Stimulated activated CD8-positive, alpha-beta memory T cell treated with anti-CD3 and anti-CD28 coated beads, Interleukin-15, amount 100 ng/mL, for 48 hours (primary cell): ENCODE results near the gene SFRP5.

Source experiments
- DNase-seq, 2 donors: peaks; one replicate each; pipeline ENCODE4 v3.0.0-alpha.2; 2020; ENCODE audit warnings: low read depth in 2 of 2

SFRP5 gene

GRCh38 chr10:97765201-97765600, 6.6 kb downstream of the SFRP5 start:
- no peak for DNase-seq

- DNase-seq = no peak
Measured at GRCh38 chr10:97764519-97764931, 7.3 kb downstream of the SFRP5 start.

- DNase-seq = no peak
Measured at GRCh38 chr10:97763947-97764346, 7.9 kb downstream of the SFRP5 start.

GRCh38 chr10:97763411-97763810, 8.4 kb downstream of the SFRP5 start:
- DNase-seq = no peak

GRCh38 chr10:97762816-97763215, 9.0 kb downstream of the SFRP5 start:
- DNase-seq = no peak

GRCh38 chr10:97762056-97762455, 9.7 kb downstream of the SFRP5 start:
- no peak for DNase-seq

- DNase-seq = no peak
Measured at GRCh38 chr10:97761331-97761865, 10.4 kb downstream of the SFRP5 start.

GRCh38 chr10:97760461-97761257, 11.1 kb downstream of the SFRP5 start:
- no peak for DNase-seq

GRCh38 chr10:97759946-97760345, 11.9 kb downstream of the SFRP5 start:
- no peak for DNase-seq

GRCh38 chr10:97759158-97759887, 12.5 kb downstream of the SFRP5 start:
- DNase-seq = peak in 1 of 2 donors; percentile 11

GRCh38 chr10:97757471-97757870, 14.3 kb downstream of the SFRP5 start:
- no peak for DNase-seq

GRCh38 chr10:97755718-97756117, 16.1 kb downstream of the SFRP5 start:
- no peak for DNase-seq

- no peak for DNase-seq
Measured at GRCh38 chr10:97754726-97755125, 17.1 kb downstream of the SFRP5 start.

- DNase-seq = no peak
Measured at GRCh38 chr10:97752956-97753355, 18.8 kb downstream of the SFRP5 start.

- DNase-seq = no peak
Measured at GRCh38 chr10:97748116-97748515, 23.7 kb downstream of the SFRP5 start.

GRCh38 chr10:97747573-97747972, 24.2 kb downstream of the SFRP5 start:
- no peak for DNase-seq

- no peak for DNase-seq
Measured at GRCh38 chr10:97744405-97745035, 27.3 kb downstream of the SFRP5 start.

- no peak for DNase-seq
Measured at GRCh38 chr10:97743169-97743943, 28.4 kb downstream of the SFRP5 start.

GRCh38 chr10:97740613-97741012, 31.2 kb downstream of the SFRP5 start:
- no peak for DNase-seq

- no peak for DNase-seq
Measured at GRCh38 chr10:97738616-97739015, 33.2 kb downstream of the SFRP5 start.

- no peak for DNase-seq
Measured at GRCh38 chr10:97737770-97738265, 34.0 kb downstream of the SFRP5 start.
